AG10803 (cell line): ENCODE data around the gene IGSF9.

Experiments used
- DNase-seq: peaks from one replicate; pipeline ENCODE4 v3.0.0; 2010; ENCODE audit warnings: low read depth
- H3K4me3 ChIP-seq: 2 replicates; pipeline ENCODE4 v1.5.1; 2011; ENCODE audit warnings: mild to moderate bottlenecking, low read length, control low read depth
- CTCF ChIP-seq: conservative IDR thresholded peaks from 2 replicates; pipeline ENCODE4 v1.5.1; 2011; ENCODE audit warnings: mild to moderate bottlenecking, low read length, control low read depth, inconsistent platforms

The IGSF9 gene

GRCh38 chr1:159945483-159946241 is at the start of gene IGSF9:
TSS of gene IGSF9 (minus strand) at chr1:159945613. CDS start at chr1:159943454, 2,159 bp downstream.
- H3K4me3 ChIP-seq, result peak within 1 kb of the TSS; percentile 53
- peak; percentile 45 for DNase-seq
- peak; percentile 47 for TF ChIP-seq CTCF

- no peak for TF ChIP-seq CTCF
- H3K4me3 ChIP-seq, result no peak overlapping the region
- DNase-seq, result no peak
Observed at GRCh38 chr1:159994896-159995295, 49.5 kb upstream of the IGSF9 start.

GRCh38 chr1:159993911-159994310 is 48.5 kb upstream of the IGSF9 start:
- no peak for DNase-seq
- no peak for TF ChIP-seq CTCF
- H3K4me3 ChIP-seq, result no peak overlapping the region

- H3K4me3 ChIP-seq, result no peak overlapping the region
- TF ChIP-seq CTCF, result no peak
- DNase-seq, result peak; percentile 46
Observed at GRCh38 chr1:159992161-159992560, 46.7 kb upstream of the IGSF9 start.

GRCh38 chr1:159991513-159991912 is 46.1 kb upstream of the IGSF9 start:
- peak; percentile 49 for DNase-seq
- H3K4me3 ChIP-seq, result no peak overlapping the region
- TF ChIP-seq CTCF, result no peak

GRCh38 chr1:159990005-159990404 is 44.6 kb upstream of the IGSF9 start:
- no peak overlapping the region for H3K4me3 ChIP-seq
- TF ChIP-seq CTCF, result no peak
- no peak for DNase-seq

- no peak overlapping the region for H3K4me3 ChIP-seq
- no peak for TF ChIP-seq CTCF
- no peak for DNase-seq
Observed at GRCh38 chr1:159989581-159989980, 44.2 kb upstream of the IGSF9 start.
